NCI-H226 (cell line): ENCODE data around the gene AKAP1.
A peak's percentile ranks its signal among the peaks of the same experiment; 100 is the strongest.

Experiments
- DNase-seq: peaks from one replicate; pipeline ENCODE4 v3.0.0-alpha.2; 2015

AKAP1 gene

DNA sequence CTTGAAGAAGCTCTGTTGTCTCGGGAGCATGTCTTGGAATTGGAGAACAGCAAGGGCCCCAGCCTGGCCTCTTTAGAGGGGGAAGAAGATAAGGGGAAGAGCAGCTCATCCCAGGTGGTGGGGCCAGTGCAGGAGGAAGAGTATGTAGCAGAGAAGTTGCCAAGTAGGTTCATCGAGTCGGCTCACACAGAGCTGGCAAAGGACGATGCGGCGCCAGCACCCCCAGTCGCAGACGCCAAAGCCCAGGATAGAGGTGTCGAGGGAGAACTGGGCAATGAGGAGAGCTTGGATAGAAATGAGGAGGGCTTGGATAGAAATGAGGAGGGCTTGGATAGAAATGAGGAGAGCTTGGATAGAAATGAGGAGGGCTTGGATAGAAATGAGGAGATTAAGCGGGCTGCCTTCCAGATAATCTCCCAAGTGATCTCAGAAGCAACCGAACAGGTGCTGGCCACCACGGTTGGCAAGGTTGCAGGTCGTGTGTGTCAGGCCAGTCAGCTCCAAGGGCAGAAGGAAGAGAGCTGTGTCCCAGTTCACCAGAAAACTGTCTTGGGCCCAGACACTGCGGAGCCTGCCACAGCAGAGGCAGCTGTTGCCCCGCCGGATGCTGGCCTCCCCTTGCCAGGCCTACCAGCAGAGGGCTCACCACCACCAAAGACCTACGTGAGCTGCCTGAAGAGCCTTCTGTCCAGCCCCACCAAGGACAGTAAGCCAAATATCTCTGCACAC is 21.2 kb downstream of the AKAP1 start:
- DNase-seq, result no peak

DNA sequence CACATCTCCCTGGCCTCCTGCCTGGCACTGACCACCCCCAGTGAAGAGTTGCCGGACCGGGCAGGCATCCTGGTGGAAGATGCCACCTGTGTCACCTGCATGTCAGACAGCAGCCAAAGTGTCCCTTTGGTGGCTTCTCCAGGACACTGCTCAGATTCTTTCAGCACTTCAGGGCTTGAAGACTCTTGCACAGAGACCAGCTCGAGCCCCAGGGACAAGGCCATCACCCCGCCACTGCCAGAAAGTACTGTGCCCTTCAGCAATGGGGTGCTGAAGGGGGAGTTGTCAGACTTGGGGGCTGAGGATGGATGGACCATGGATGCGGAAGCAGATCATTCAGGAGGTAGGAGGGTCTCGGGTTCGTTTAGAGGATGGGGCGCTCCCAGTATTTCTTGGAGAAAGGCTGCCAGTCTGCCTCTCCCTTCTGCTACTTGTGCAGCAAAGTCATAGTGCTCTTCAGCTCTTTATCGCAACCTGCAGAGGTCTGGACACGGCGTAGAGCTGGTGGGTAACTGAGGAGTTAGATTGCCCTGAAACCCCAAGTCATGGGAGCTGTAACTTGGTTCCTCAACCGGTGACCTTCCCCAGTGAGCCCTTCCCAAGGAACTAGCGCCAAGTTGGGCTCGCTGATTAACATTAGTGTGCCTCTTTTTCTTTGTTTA is 21.9 kb downstream of the AKAP1 start:
- no peak for DNase-seq

DNA sequence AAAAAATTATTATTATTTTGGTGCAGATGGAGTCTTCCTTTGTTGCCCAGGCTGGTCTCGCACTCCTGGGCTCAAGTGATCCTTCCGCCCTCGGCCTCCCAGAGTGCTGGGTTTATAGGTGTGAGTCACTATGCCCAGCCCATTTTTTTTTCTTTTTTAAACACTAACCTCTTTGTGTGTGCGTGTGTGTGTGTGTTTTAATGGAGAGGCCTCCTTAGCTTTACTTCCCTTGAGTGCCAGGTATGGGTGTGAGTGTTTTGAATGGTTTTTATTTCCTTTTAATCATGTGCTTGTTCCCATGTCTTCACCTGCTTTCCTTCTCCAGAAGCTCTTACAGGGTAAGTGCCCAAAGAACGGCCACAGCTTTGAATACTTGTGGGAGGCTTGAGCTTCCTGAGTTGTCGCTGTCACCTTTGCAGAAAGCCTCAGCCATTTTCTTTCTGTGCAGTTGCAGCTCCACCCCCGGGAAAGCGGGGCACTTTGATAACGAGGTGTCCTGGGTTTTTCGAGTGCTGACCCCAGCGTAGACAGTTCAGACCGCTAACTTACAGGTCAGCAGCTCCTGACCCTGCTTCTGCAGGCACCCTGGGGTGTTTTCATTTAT is 22.6 kb downstream of the AKAP1 start:
- DNase-seq, result no peak

DNA sequence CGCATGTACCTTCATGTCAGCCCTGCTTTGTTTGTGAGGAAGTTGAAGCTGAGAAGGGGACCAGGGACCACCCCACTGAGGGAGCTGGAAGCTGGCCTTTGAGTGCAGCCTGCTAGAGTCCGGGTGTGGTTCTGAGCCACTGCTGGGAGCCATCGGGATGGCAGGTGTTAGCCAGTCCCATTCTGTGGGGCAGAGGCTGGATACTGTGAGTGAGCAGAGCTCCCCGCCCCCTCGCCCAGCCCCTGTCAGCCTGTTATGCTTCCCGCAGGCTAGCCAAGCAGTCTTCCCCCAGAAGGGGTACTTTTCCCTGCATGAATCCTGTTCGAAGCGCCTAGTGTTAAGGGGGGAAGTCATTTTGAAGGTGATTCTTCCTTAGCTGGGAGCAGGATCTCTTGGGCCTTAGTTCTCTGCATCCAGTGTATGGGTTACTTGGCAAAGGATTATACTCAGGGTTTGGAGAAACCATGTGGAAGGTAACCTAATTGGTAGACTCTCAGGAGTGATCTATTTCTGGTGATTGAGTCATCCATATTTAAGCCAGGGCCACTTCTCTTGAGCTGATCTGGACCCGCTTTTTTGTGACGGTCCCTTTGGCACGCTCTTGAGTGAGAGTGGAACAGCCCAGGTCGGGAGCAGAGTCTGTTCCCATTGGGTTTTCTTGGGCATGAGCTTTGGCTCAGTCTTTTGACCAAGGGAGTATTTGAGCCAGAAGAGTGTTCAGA is 23.8 kb downstream of the AKAP1 start:
- DNase-seq, result no peak

DNA sequence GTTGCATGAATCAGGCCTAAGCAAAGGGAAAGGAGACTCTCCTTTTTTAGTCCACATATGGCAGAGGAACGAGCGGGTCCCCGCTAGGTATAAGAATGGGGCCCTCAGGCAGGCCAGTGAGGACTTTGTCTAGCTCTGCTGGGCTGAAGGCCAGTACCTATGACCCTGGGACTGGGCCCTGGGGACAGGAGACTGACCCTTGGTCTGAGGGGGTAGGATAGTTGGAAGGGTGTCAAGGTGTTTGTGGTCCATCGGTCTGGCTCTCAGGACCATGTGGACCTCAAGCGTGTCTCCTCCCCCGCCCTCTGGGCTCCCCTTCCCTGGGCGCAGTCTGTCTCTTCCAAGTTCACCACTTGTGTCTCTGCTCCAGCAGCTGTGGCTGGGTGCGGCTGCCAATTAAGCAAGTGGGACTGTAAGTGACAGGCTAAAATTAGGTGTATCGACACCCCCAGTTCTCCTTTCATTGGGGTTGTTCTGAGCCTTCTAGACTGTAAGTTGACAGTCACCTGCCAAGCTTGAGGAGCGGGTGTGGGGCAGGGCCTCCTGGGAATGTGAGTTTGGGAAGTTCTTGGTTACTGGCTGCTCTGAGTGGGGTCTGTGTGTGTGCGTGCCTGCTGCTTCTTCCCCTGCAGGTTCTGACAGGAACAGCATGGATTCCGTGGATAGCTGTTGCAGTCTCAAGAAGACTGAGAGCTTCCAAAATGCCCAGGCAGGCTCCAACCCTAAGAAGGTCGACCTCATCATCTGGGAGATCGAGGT is 24.5 kb downstream of the AKAP1 start:
- DNase-seq, result no peak

DNA sequence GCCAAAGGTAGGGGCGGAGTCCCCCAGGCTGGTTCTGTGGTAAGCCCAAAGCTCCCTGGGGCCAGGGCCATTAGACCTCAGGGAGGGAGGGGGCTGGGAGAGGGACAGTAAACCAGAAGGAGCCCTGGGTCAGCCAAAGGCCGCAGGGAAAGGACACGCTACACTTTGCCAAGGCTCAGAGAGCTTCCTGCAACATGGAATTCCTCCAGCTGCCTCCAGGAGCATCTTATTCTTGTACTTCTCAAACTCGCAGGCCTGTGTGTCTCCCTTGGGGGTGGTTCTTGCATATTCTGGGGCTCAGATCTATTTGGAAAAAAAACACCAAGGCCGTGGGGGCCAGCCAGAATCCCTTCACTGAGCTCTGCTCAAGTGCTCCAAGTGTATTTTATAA is 25.1 kb downstream of the AKAP1 start:
- DNase-seq, result no peak

DNA sequence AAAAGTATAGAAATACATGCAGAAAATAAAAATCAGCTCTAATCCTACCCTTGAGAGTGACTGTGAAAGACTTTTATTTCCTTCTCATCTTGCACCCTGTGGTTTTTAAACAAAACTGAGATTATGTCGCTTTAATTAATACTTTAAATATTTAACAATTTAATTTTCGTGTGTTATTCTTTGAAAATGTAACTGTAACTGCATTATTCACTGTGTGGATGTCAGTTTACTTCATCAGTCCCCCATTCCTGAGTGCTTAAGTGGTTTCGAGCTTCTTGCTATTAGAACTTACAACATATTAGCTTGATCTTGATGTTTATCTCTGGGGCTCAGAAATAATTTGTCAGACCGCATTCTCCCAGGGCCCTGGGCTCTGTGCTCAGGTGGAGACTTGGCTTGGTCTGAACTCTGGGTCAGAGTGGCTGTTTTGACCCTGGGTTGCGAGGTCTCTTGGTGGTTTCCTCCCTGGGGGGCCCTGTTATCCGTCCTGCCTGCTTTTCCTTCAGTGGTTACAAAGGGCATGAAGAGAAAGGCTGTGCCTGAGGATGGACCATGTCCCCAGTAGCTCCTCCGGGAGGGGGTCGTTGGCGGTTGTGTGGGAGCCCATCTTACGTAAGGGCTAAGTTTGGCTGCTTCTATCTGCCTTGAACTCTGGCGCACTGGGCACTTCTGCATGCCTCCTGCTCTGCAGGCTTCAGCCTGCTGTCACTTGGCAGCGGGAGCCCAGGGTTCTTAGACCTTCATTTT is 25.7 kb downstream of the AKAP1 start:
- no peak for DNase-seq

DNA sequence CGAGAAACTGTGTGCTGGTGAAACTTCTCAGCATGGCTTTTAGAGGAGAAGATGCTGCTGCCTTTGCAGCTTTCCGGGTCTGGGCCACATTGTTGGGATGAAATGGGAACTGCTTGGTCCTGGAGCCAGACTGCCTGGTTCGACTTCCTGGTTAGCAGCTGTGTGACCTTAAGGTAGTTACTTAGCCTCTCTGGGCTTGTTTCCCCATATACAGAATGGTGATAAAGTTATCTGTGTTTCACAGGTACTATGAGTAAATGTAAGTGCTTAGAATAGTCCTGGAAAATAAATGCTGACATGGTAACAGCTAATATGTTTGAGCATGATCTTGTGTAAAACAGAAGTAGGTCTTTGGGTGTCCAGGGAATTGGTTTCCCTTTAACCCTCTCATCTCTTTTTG is 26.3 kb downstream of the AKAP1 start:
- no peak for DNase-seq

DNA sequence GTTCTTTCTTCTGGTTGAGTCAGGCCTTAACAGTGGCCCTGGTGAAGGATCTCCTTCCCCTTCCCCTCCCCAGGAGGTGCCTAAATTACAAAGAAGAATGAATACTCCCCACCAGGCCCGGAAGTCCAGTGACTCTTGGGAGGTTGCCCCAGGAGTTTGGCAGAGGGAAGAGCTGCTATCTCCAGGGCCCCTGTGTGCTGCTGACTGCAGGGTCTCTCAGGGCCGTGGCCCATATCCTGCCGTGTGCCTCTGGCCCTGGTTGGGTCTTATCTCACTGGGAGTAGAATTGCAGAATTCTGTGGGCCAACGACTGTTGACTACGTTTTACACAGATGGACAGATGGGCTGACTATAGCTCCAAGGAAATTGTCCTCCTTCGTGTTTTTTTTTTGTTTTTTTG is 28.0 kb downstream of the AKAP1 start:
- DNase-seq, result no peak

DNA sequence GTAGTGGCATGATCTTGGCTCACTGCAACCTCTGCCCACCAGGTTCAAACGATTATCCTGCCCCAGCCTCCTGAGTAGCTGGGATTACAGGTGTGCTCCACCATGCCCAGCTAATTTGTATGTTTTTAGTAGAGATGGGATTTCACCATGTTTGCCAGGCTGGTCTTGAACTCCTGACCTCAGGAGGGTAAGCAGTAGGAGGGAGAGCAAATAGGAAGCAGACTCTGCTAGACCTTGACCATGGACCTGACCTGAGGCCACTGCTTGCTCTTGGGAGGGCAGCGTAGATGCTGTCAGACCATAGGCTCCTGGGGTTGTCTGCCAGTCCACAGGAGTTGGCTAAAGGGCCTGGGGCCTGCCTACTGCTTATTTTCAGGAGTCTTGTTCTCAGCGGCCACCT is 28.6 kb downstream of the AKAP1 start:
- no peak for DNase-seq

DNA sequence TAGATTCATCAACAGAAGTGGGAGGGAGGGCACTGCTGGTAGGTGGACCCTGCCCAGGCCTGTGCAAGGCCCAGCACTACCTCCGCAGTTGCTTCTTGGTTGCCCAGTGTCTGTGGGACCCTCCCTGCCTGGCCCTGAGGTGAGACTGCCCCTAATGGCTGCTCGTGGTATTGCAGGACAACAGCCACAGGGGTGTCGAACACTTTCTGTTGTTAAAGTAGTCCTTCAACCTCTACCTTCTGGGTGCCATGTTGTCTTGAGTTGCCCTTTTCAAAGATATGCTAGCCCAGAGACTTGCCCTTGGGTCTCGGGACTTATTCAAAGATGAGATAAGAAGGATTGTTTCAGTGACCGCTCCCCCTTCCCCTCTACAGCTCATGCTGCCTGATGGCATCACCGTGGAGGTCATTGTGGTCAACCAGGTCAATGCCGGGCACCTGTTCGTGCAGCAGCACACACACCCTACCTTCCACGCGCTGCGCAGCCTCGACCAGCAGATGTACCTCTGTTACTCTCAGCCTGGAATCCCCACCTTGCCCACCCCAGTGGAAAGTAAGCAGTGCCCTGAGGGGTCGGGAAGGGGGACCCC is 29.1 kb downstream of the AKAP1 start:
- DNase-seq, result no peak

DNA sequence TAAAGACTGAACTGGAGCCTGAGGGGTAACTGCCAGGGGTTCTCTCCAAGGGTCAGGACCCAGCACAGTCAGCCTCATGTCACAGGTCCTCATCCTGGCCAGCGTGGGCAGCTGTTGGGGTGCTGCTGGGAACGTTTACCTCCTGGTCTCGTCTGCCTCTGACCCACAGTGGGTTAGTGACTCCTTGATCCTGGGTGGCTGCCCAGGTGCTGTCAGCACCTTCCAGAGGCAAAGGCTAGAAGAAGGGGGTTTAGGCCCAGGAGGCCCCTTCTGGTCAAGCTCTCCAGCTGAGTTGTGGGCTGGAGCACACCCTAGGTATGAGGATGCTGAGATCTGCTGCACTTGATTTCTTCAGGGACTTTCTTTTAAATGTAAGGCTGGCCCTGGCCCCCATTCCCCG is 30.3 kb downstream of the AKAP1 start:
- no peak for DNase-seq

DNA sequence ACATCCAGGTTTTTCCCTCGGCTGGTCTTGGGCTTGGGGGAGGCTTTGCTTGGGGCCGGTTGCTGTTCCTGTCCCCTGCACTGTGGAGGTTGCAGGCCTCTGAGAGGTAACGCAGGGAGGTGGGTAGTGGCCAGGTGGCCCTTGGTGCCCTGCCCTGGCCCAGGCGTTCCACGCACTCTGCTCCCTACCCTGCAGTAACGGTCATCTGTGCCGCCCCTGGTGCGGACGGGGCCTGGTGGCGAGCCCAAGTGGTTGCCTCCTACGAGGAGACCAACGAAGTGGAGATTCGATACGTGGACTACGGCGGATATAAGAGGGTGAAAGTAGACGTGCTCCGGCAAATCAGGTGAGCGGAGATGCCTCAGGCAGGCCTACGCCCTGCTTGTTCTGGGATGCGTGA is 30.9 kb downstream of the AKAP1 start:
- DNase-seq, result no peak

DNA sequence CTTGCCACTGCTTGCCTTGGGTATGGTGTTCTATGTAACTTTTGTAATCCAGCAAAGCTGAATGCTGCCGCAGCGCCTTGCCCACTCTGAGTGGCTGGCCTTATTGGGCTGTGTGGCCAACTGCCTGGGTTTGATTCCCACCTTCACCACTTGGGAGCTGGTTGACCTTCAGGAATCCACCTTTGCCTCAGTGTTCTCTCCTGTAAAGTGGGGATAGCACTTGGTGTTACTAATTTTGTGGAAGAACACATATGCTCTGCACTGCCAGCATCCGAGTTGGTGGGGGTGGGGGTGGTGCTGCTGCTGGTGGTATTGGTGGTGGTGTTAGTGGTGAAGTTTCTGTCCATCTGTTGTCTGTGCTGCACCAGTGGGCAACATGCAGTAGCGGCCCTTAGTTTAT is 32.8 kb downstream of the AKAP1 start:
- DNase-seq, result no peak

DNA sequence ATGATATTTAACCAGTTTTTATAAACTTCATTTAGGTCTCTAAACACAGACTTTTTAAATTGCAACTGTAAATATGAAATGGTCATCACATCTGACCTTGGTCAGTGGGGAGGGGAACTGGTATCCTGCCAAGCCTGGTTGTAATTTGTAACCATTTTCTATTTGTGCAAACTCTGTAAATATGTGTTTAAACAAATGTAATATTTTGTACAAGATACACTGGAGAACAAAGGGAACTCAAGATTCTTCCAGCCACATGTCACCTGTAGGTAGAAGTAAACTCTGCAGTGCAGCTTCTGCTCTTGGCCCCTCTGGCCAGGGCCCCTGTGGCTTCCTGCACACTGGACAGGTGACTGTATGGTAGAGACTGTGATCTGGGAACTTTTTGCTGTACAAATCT is 35.8 kb downstream of the AKAP1 start:
- no peak for DNase-seq

DNA sequence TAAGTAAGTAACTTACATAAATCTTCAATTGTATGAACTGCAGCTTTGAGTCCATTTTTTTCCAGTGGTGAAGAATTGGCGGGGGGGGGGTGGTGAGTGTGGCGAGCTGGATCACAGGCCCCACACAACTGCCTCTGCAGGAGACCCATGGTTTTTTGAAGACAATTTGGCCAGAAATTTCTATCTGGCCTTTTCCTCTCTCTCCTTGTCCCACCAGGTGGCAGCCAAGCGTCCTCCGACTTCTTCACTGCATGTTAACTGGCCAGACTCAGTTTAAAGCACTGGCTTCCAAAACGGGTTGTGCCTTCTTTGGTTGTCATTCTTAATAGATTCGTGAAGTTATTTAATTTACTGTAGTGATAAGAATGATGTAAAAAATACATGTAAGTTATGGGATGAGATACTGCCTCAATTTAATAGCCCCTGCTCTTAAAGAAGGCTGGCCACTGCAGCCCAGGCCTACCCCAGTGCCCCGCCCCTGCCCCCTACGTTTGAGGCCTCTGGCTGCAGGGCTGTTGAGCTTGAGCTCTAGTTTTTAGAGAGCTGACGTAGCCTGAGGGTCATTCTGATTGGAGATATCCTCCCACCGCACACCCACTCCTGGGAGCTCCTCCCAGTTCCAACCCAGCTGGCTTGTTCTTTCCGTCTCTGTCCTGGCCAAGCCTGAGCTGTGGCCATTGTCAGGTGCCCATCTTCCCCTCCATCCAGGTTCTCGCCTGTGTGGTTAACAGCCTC is 36.4 kb downstream of the AKAP1 start:
- no peak for DNase-seq

DNA sequence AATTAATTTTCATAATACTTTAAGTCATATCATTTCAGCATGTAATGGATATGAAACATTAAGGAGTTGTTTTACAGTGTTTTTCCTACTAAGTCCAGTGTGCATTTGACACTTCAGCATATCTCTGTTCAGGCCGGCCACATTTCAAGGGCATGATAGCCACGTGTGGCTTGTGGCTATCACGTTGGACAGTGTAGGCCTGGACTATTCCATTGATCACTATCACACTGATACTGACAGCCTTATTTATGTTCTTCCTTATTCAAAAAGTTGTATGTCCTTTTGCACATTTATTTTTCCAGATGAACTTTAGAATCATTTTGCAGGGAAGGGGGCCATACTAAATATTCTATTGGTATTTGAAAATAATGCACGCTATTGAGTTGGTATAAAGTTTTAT is 39.0 kb downstream of the AKAP1 start:
- DNase-seq, result no peak

DNA sequence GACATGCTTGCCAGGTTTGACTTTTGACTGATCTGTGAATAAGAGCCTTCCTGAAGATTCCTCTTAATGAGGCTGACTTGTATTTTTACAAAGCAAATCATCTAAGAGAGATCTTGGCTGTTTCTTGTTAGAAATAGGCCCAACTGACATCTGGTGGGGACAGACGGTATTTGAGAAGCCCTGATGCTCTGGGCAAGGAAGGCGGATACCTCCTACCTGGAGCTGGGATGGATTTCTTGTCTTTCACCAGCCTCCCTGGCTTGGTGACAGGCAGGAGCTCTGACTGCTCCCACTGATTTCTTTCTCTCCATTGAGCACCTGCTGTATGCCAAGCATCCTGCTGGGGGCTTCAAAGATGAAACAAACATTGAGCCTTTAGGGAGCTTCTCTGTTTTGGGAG is 40.4 kb downstream of the AKAP1 start:
- no peak for DNase-seq

DNA sequence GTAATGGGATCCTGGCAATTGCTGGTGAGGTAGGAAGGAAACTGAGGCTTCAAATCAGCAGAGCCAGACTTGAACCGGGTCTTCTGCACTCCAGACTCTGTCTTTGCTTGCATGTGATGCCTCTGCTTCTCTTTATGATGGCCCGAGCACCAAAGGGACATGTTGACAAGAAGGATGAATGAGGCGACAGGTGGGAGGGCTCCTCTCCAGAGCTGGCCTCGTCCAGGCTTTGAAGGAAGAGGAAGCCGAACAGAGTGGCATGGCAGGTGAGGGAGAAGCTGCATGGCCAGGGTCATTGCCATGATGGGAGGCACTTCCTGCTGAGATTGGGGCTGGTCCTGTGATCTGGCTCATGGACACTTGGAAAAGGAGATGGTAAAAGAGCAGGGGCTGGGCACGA is 40.8 kb downstream of the AKAP1 start:
- no peak for DNase-seq

DNA sequence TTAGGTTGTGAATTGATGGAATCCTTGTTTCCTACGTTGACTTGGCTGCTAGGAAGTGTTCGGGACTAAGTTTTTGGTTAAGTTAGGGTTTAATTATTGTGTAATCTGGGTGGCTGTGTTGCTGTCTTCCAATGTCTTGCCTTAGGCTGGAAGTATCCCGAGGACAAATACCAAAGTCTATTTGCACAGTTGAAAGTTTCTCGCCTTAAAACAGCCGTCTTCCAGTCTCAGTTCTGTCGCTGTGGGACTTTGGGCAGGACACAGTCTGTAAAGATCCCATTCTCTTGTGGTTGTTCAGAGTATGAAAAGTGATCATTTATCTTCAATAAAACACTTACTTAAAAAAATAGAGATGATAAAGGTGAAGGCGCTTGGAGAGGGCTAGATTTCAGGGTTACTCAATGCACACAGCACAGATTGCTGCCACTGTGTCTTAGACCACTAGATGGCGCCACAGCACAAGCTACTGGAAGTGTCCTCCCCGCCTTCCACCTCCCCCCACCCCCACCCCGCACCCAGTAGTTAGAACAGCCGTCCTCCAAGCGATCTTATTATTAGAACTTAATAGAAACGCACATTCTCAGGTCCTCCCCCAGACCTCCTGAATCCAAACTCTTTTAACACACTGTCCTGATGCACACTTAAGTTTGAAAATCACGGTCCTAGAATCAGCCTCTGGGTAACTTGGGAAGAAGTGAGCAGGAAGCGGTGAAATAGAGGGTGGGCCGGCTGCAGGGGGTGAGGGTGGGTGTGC is 45.8 kb downstream of the AKAP1 start:
- peak; percentile 41 for DNase-seq
